PC-3 (cell line): ENCODE results near the gene ONECUT3. TPM values are rescaled to one million over a fixed set of nuclear protein-coding genes. Genes with fewer than 3 reads are reported as not detected.

ENCODE experiments used
- ATAC-seq: fragments of 200-7000 bp; cut with Tn5 transposase; 2 replicates; pipeline ENCODE4 v1.9.1; 2020; ENCODE audit warnings: mild to moderate bottlenecking, moderate library complexity
- BruUV-seq: library from RNA; stranded (reverse); fragments of 400-500 nt; replicated peaks from 2 replicates; lab custom pipeline; 2021; lab: Mats Ljungman, UMichigan
- CTCF ChIA-PET: fragments of 300-600 bp; sonication (Branson Sonifier 250); formaldehyde crosslinking; loops from one replicate; lab custom pipeline; 2022; ENCODE audit warnings: antibody characterized with exemption; lab: Charles Lee
- POLR2A ChIA-PET: fragments of 300-600 bp; sonication (Branson Sonifier 250); formaldehyde crosslinking; loops from one replicate; lab custom pipeline; 2022; ENCODE audit warnings: antibody characterized with exemption; ENCODE audit not compliant: unreplicated experiment; lab: Charles Lee
- DNase-seq: peaks from one replicate; pipeline ENCODE4 v3.0.0-alpha.2; 2015
- H2AFZ ChIP-seq: fragments of 300-600 bp; sonication (generic); 2 replicates; pipeline ENCODE4 v1.6.0; 2016; ENCODE audit warnings: antibody characterized with exemption, low read length
- H3F3A ChIP-seq: fragments of 300-600 bp; sonication (generic); one replicate; pipeline ENCODE4 v1.6.0; 2017; ENCODE audit warnings: antibody characterized with exemption, low read length, control low read depth, mild to moderate bottlenecking; ENCODE audit not compliant: unreplicated experiment
- H3K27ac ChIP-seq: fragments of 300-600 bp; sonication (generic); 2 replicates; pipeline ENCODE4 v1.5.1; 2016; ENCODE audit warnings: mild to moderate bottlenecking, low read length
- H3K27me3 ChIP-seq: fragments of 300-600 bp; sonication (generic); 2 replicates; pipeline ENCODE4 v1.6.1; 2016; ENCODE audit warnings: low read length, mixed read lengths
- H3K36me3 ChIP-seq: fragments of 300-600 bp; sonication (generic); 2 replicates; pipeline ENCODE4 v1.6.1; 2016; ENCODE audit warnings: low read depth, mixed run types, low read length, mixed read lengths
- H3K4me1 ChIP-seq: fragments of 300-600 bp; sonication (generic); 2 replicates; pipeline ENCODE4 v1.5.1; 2016; ENCODE audit warnings: low read length; ENCODE audit not compliant: insufficient read depth
- H3K4me2 ChIP-seq: fragments of 300-600 bp; sonication (generic); 2 replicates; pipeline ENCODE4 v1.6.0; 2016; ENCODE audit warnings: low read length
- H3K4me3 ChIP-seq: fragments of 300-600 bp; sonication (generic); 2 replicates; pipeline ENCODE4 v1.5.1; 2016; ENCODE audit warnings: mild to moderate bottlenecking, low read length, mixed read lengths
- H3K79me2 ChIP-seq: fragments of 300-600 bp; sonication (generic); 2 replicates; pipeline ENCODE4 v1.6.1; 2017; ENCODE audit warnings: low read length, mixed read lengths
- H3K9ac ChIP-seq: fragments of 300-600 bp; sonication (generic); 2 replicates; pipeline ENCODE4 v1.6.0; 2016; ENCODE audit warnings: mild to moderate bottlenecking, low read length
- H3K9me2 ChIP-seq: fragments of 300-600 bp; sonication (generic); replicated peaks from 2 replicates; pipeline ENCODE4 v1.6.1; 2016; ENCODE audit warnings: mixed run types, low read length, mixed read lengths
- H3K9me3 ChIP-seq: fragments of 300-600 bp; sonication (generic); 2 replicates; pipeline ENCODE4 v1.6.1; 2016; ENCODE audit warnings: low read length, mixed read lengths
- H4K20me1 ChIP-seq: fragments of 300-600 bp; sonication (generic); 2 replicates; pipeline ENCODE4 v1.6.1; 2016; ENCODE audit warnings: low read length, mixed read lengths
- EZH2 ChIP-seq: fragments of 300-600 bp; sonication (generic); IDR thresholded peaks from one replicate; pipeline ENCODE4 v1.6.1; 2017; ENCODE audit warnings: antibody characterized with exemption, mild to moderate bottlenecking, low read length; ENCODE audit not compliant: unreplicated experiment
- EZH2phosphoT487 ChIP-seq: fragments of 300-600 bp; sonication (generic); IDR thresholded peaks from 2 replicates; pipeline ENCODE4 v1.6.1; 2018; ENCODE audit warnings: mild to moderate bottlenecking, antibody characterized with exemption, low read length, borderline replicate concordance
- intact Hi-C: fragments of 100-400 bp; cut with micrococcal nuclease; formaldehyde crosslinking; loops from 2 replicates; pipeline ENCODE4 v1.9.0; 2023
- total RNA-seq: library from RNA; depleted of rRNA; stranded (reverse); fragments of >200 nt; gene quantifications from 2 replicates; pipeline ENCODE4 v1.2.3, GENCODE V29; 2014
- TF ChIP-seq, protein P1 (sequence below): fragments of 300-600 bp; sonication (generic); conservative IDR thresholded peaks from 2 replicates; pipeline ENCODE4 v1.5.1; 2017; ENCODE audit warnings: antibody characterized with exemption, low read depth, mild to moderate bottlenecking, low read length

Gene ONECUT3
- total RNA-seq, 1 experiment from 2014 or later: 1.4 TPM

- DNase-seq: no peak
- Histone ChIP-seq H3K9me3 (no peaks in the 10 kb centered on the region), H4K20me1 (no peaks in the 10 kb centered on the region), H3F3A (no peaks in the 10 kb centered on the region), H3K4me1 (no peaks in the 10 kb centered on the region), H3K4me3 (no peak overlapping the region), H3K27me3 (no peaks in the 10 kb centered on the region), H2AFZ (no peak overlapping the region), H3K9me2 (no peaks in the 10 kb centered on the region), H3K27ac (no peak overlapping the region), H3K79me2 (peaks cover 5% of the 10 kb centered on the region; the same call in 1 of the 2 replicates), H3K36me3 (no peaks in the 10 kb centered on the region; the same call in 1 of the 2 replicates), H3K9ac (no peak overlapping the region), H3K4me2 (no peak overlapping the region)
- ATAC-seq: no peak
- intact Hi-C loops: no loop called here
- TF ChIP-seq EZH2 (no peak), EZH2phosphoT487 (no peak)
- TF ChIP-seq, protein P1, sequence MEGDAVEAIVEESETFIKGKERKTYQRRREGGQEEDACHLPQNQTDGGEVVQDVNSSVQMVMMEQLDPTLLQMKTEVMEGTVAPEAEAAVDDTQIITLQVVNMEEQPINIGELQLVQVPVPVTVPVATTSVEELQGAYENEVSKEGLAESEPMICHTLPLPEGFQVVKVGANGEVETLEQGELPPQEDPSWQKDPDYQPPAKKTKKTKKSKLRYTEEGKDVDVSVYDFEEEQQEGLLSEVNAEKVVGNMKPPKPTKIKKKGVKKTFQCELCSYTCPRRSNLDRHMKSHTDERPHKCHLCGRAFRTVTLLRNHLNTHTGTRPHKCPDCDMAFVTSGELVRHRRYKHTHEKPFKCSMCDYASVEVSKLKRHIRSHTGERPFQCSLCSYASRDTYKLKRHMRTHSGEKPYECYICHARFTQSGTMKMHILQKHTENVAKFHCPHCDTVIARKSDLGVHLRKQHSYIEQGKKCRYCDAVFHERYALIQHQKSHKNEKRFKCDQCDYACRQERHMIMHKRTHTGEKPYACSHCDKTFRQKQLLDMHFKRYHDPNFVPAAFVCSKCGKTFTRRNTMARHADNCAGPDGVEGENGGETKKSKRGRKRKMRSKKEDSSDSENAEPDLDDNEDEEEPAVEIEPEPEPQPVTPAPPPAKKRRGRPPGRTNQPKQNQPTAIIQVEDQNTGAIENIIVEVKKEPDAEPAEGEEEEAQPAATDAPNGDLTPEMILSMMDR: no peak
- BruUV-seq: no TSS peak
- ChIA-PET CTCF (no interaction called here), POLR2A (no interaction called here)
Measured at GRCh38 chr19:1828279-1829238, 75.3 kb downstream of the ONECUT3 start.

DNA sequence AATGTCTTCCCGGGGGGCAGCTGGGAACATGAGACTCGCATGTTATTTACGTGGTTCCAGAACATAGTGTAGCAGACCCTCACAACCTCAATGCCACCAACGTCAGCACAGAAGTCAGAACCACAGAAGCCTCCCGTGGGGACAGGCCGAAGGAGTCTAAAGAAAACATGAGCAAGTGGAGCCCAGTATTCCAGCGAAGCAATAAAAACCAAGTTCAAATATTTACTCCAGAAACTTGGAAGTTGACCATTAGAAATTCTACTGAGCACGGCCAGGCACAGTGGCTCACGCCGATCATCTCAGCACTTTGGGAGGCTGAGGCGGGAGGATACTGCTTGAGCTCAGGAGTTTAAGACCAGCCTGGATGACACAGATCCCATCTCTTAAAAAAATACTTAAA is 76.7 kb downstream of the ONECUT3 start:
- no peak overlapping the region for H3K4me2 ChIP-seq
- no peak overlapping the region for H3K9ac ChIP-seq
- H3K27me3 ChIP-seq: no peaks in the 10 kb centered on the region
- H3F3A ChIP-seq: no peaks in the 10 kb centered on the region
- ChIA-PET CTCF (no interaction called here), POLR2A (no interaction called here)
- H3K27ac ChIP-seq: no peak overlapping the region
- ATAC-seq: no peak
- no TSS peak for BruUV-seq
- H3K4me3 ChIP-seq: no peak overlapping the region
- no peaks in the 10 kb centered on the region; the same call in 1 of the 2 replicates for H3K36me3 ChIP-seq
- intact Hi-C loops: no loop called here
- H3K9me2 ChIP-seq: no peaks in the 10 kb centered on the region
- TF ChIP-seq EZH2phosphoT487: no peak
- TF ChIP-seq, protein P1: no peak
- TF ChIP-seq EZH2: no peak
- no peak for DNase-seq
- no peaks in the 10 kb centered on the region for H3K9me3 ChIP-seq
- H2AFZ ChIP-seq: no peak overlapping the region
- no peaks in the 10 kb centered on the region for H4K20me1 ChIP-seq
- H3K4me1 ChIP-seq: no peaks in the 10 kb centered on the region
- H3K79me2 ChIP-seq: peaks cover 18% of the 10 kb centered on the region; the same call in 1 of the 2 replicates

GRCh38 chr19:1830568-1830967 is 77.3 kb downstream of the ONECUT3 start:
- TF ChIP-seq EZH2 (no peak), EZH2phosphoT487 (no peak)
- TF ChIP-seq, protein P1: no peak
- no peaks in the 10 kb centered on the region for H3K9me2 ChIP-seq
- H3K4me3 ChIP-seq: no peak overlapping the region
- no peaks in the 10 kb centered on the region for H3K27me3 ChIP-seq
- H3F3A ChIP-seq: no peaks in the 10 kb centered on the region
- no peaks in the 10 kb centered on the region for H3K9me3 ChIP-seq
- no peaks in the 10 kb centered on the region for H3K4me1 ChIP-seq
- ATAC-seq (no peak), DNase-seq (no peak)
- H3K4me2 ChIP-seq: no peak overlapping the region
- H3K9ac ChIP-seq: no peak overlapping the region
- ChIA-PET CTCF (no interaction called here), POLR2A (no interaction called here)
- intact Hi-C loops: no loop called here
- H3K27ac ChIP-seq: no peak overlapping the region
- H3K79me2 ChIP-seq: peaks cover 24% of the 10 kb centered on the region
- H2AFZ ChIP-seq: no peak overlapping the region
- H4K20me1 ChIP-seq: no peaks in the 10 kb centered on the region
- H3K36me3 ChIP-seq: no peaks in the 10 kb centered on the region; the same call in 1 of the 2 replicates
- BruUV-seq: no TSS peak
